CD1c-positive myeloid dendritic cell (primary cell): ENCODE results near the gene STAMBP.
"Not testable (repeated sequence)": the region's sequence is repeated elsewhere in the genome, so short reads cannot be mapped to it uniquely, and the experiment has no call there.

Source experiments
- DNase-seq: peaks from one replicate; pipeline ENCODE4 v3.0.0-alpha.2; 2016; ENCODE audit errors: extremely low spot score

STAMBP gene

GRCh38 chr2:73837847-73838585 lies 9.3 kb downstream of the STAMBP start:
- DNase-seq = peak; percentile 67

GRCh38 chr2:73838889-73839534 lies 10.3 kb downstream of the STAMBP start:
- DNase-seq = no peak

GRCh38 chr2:73839653-73840411 lies 11.1 kb downstream of the STAMBP start:
- no peak for DNase-seq

GRCh38 chr2:73841912-73842738 lies 13.4 kb downstream of the STAMBP start:
- no peak for DNase-seq

- no peak for DNase-seq
These were observed 13.9 kb downstream of the STAMBP start for GRCh38 chr2:73842739-73843019.

GRCh38 chr2:73844087-73844486 lies 15.3 kb downstream of the STAMBP start:
- no peak for DNase-seq

- DNase-seq = no peak
These were observed 21.2 kb downstream of the STAMBP start for GRCh38 chr2:73850009-73850408.

- DNase-seq = no peak
These were observed 22.5 kb downstream of the STAMBP start for GRCh38 chr2:73851274-73851673.

GRCh38 chr2:73852020-73852419 lies 23.3 kb downstream of the STAMBP start:
- DNase-seq = peak; percentile 22

GRCh38 chr2:73855526-73855925 lies 26.8 kb downstream of the STAMBP start:
- DNase-seq = no peak

- no peak for DNase-seq
These were observed 27.5 kb downstream of the STAMBP start for GRCh38 chr2:73856214-73856613.

GRCh38 chr2:73859721-73860586 lies 31.2 kb downstream of the STAMBP start:
- peak; percentile 35 for DNase-seq

GRCh38 chr2:73862987-73863386 lies 34.2 kb downstream of the STAMBP start:
- no peak for DNase-seq

GRCh38 chr2:73868204-73868978 lies 39.6 kb downstream of the STAMBP start:
- no peak for DNase-seq

- no peak for DNase-seq
These were observed 41.3 kb downstream of the STAMBP start for GRCh38 chr2:73870084-73870483.

- peak; percentile 78 for DNase-seq
These were observed 48.5 kb downstream of the STAMBP start for GRCh38 chr2:73877071-73877802.

GRCh38 chr2:73877984-73878383 lies 49.2 kb downstream of the STAMBP start:
- DNase-seq = not testable (repeated sequence)

- DNase-seq = no peak
These were observed 56.6 kb downstream of the STAMBP start for GRCh38 chr2:73885406-73885805.

- no peak for DNase-seq
These were observed 57.6 kb downstream of the STAMBP start for GRCh38 chr2:73886357-73886756.
